HepG2 (cell line): ENCODE data around the gene KXD1. TPM values are rescaled to one million over a fixed set of nuclear protein-coding genes. Genes with fewer than 3 reads are reported as not detected.
A peak's percentile ranks its signal among the peaks of the same experiment; 100 is the strongest.

Experiments
- ATAC-seq: fragments of 200-7000 bp; cut with Tn5 transposase; 3 replicates; pipeline ENCODE4 v1.9.1; 2020; ENCODE audit warnings: mild to moderate bottlenecking, moderate library complexity
- BruUV-seq: library from RNA; stranded (reverse); fragments of 400-500 nt; replicated peaks from 2 replicates; lab custom pipeline; 2021; lab: Mats Ljungman, UMichigan
- CTCF ChIA-PET: fragments of 300-600 bp; formaldehyde crosslinking; extraction: SDS; loops from one replicate; lab custom pipeline; 2021; ENCODE audit warnings: low total read pairs, inconsistent platforms, low intra/inter-chr PET ratio; lab: Yijun Ruan, JAX
- POLR2A ChIA-PET: fragments of 350-600 bp; sonication (Branson Sonifier 250); formaldehyde crosslinking; loops from one replicate; lab custom pipeline; 2020; ENCODE audit warnings: antibody characterized with exemption, inconsistent platforms; lab: Yijun Ruan, JAX
- DNase-seq: peaks from one replicate; pipeline ENCODE4 v3.0.0-alpha.2; 2015; ENCODE audit warnings: low spot score
- FAIRE-seq: peaks from 3 replicates; lab custom pipeline; 2011; peaks lifted over from hg19 to GRCh38; lab: Jason Lieb, UNC
- H2AFZ ChIP-seq: one replicate; pipeline ENCODE4 v1.6.1; 2011; ENCODE audit warnings: low read length, inconsistent platforms
- H3K27ac ChIP-seq: fragments of 300-600 bp; 3 replicates; pipeline ENCODE4 v1.8.0; 2011; ENCODE audit warnings: mixed run types, mild to moderate bottlenecking, mixed read lengths, low read length, inconsistent platforms; ENCODE audit not compliant: insufficient read depth; ENCODE audit errors: extremely low read length
- H3K27me3 ChIP-seq, 2 experiments: fragments of 200-600 bp in 1 of 2; 2 replicates in 1 of 2; 3 replicates in 1 of 2; pipeline versions ENCODE4 v1.6.0 to v1.8.0; 2011; ENCODE audit warnings: low read length in 2 of 2, mild to moderate bottlenecking in 2 of 2, moderate library complexity in 2 of 2, inconsistent platforms in 1 of 2; ENCODE audit not compliant: insufficient read depth in 2 of 2, control insufficient read depth in 1 of 2
- H3K36me3 ChIP-seq, 2 experiments: fragments of 200-600 bp in 1 of 2; replicated peaks in 1 of 2; 2 replicates in 1 of 2; 3 replicates in 1 of 2; pipeline versions ENCODE4 v1.5.1 to v1.8.0; 2011; ENCODE audit warnings: low read length in 2 of 2, inconsistent platforms in 1 of 2; ENCODE audit not compliant: insufficient read depth in 2 of 2, control insufficient read depth in 1 of 2
- H3K4me1 ChIP-seq: 2 replicates; pipeline ENCODE4 v1.5.1; 2012; ENCODE audit warnings: low read length, inconsistent platforms; ENCODE audit not compliant: insufficient read depth
- H3K4me2 ChIP-seq: 2 replicates; pipeline ENCODE4 v1.6.0; 2011; ENCODE audit warnings: low read depth, low read length, inconsistent platforms
- H3K4me3 ChIP-seq, 3 experiments: fragments of 200-600 bp in 1 of 3; sonication (generic), shearing (Covaris generic) in 1 of 3; replicated peaks in 1 of 3; 2 replicates each; pipeline ENCODE4 v1.5.1; 2011 to 2016; ENCODE audit warnings: low read length in 3 of 3, inconsistent platforms in 2 of 3, low read depth in 2 of 3, mild to moderate bottlenecking in 2 of 3, control low read depth in 1 of 3, mixed read lengths in 1 of 3; ENCODE audit not compliant: insufficient read depth in 1 of 3
- H3K79me2 ChIP-seq: one replicate; pipeline ENCODE4 v1.6.1; 2011; ENCODE audit warnings: low read length, inconsistent platforms; ENCODE audit not compliant: insufficient read depth
- H3K9ac ChIP-seq: 2 replicates; pipeline ENCODE4 v1.6.0; 2011; ENCODE audit warnings: mild to moderate bottlenecking, low read depth, low read length, inconsistent platforms; ENCODE audit not compliant: insufficient read depth
- H3K9me3 ChIP-seq: 2 replicates; pipeline ENCODE4 v1.5.1; 2012; ENCODE audit warnings: mild to moderate bottlenecking, low read length
- H4K20me1 ChIP-seq: 2 replicates; pipeline ENCODE4 v1.6.0; 2011; ENCODE audit warnings: inconsistent platforms, mild to moderate bottlenecking, low read length, moderate library complexity; ENCODE audit not compliant: insufficient read depth
- ATF1 ChIP-seq: IDR thresholded peaks from 2 replicates; pipeline ENCODE4 v1.6.1; 2016; ENCODE audit warnings: mild to moderate bottlenecking, control low read depth
- MXI1 ChIP-seq: IDR thresholded peaks from 3 replicates; pipeline ENCODE4 v1.6.1; 2012; ENCODE audit warnings: low read depth, low read length, inconsistent platforms, borderline replicate concordance
- NR0B2 ChIP-seq: sonication (generic); formaldehyde crosslinking; IDR thresholded peaks from 2 replicates; pipeline ENCODE4 v1.4.0; 2020; ENCODE audit warnings: mild to moderate bottlenecking, missing genetic modification reagents
- PBX3 ChIP-seq: sonication (generic); formaldehyde crosslinking; IDR thresholded peaks from 2 replicates; pipeline ENCODE4 v1.8.1; 2023; ENCODE audit warnings: missing genetic modification reagents, inconsistent platforms, borderline replicate concordance
- RAD21 ChIP-seq: fragments of 450-650 bp; formaldehyde crosslinking; IDR thresholded peaks from 2 replicates; pipeline ENCODE4 v1.5.0; 2020; ENCODE audit warnings: mild to moderate bottlenecking
- THAP11 ChIP-seq: IDR thresholded peaks from 2 replicates; pipeline ENCODE4 v1.6.1; 2016; ENCODE audit warnings: missing biosample characterization, missing genetic modification reagents
- TP53 ChIP-seq: sonication (generic); formaldehyde crosslinking; conservative IDR thresholded peaks from 2 replicates; pipeline ENCODE4 v1.4.0; 2020; ENCODE audit warnings: missing genetic modification reagents
- ZBTB38 ChIP-seq: sonication (generic); formaldehyde crosslinking; IDR thresholded peaks from 2 replicates; pipeline ENCODE4 v1.5.1; 2020; ENCODE audit warnings: mild to moderate bottlenecking, missing genetic modification reagents
- ZBTB42 ChIP-seq: sonication (generic); formaldehyde crosslinking; IDR thresholded peaks from 2 replicates; pipeline ENCODE4 v1.5.0; 2020; ENCODE audit warnings: mild to moderate bottlenecking, missing genetic modification reagents
- ZFP37 ChIP-seq: sonication (generic); formaldehyde crosslinking; IDR thresholded peaks from 2 replicates; pipeline ENCODE4 v1.4.0; 2020; ENCODE audit warnings: missing genetic modification reagents, borderline replicate concordance
- ZNF12 ChIP-seq: sonication (generic); formaldehyde crosslinking; IDR thresholded peaks from 2 replicates; pipeline ENCODE4 v1.5.0; 2020; ENCODE audit warnings: missing genetic modification reagents
- ZNF225 ChIP-seq: sonication (generic); formaldehyde crosslinking; IDR thresholded peaks from 2 replicates; pipeline ENCODE4 v1.4.0; 2020; ENCODE audit warnings: mild to moderate bottlenecking, missing genetic modification reagents
- ZNF263 ChIP-seq: sonication (generic); formaldehyde crosslinking; IDR thresholded peaks from 2 replicates; pipeline ENCODE4 v1.4.0; 2020; ENCODE audit warnings: missing genetic modification reagents
- ZNF619 ChIP-seq: sonication (generic); formaldehyde crosslinking; IDR thresholded peaks from 2 replicates; pipeline ENCODE4 v1.4.0; 2020; ENCODE audit warnings: mild to moderate bottlenecking, missing genetic modification reagents
- WGBS: methylation state at CpG from one replicate; pipeline ENCODE4 v1.1.6; 2017; ENCODE audit warnings: low lambda C conversion rate; 5-methylcytosine and 5-hydroxymethylcytosine counted together
- in situ Hi-C: cut with HindIII; loops from 2 replicates; pipeline ENCODE4 v1.10.0; 2017; ENCODE audit warnings: low pct_unique_long_range_greater_than_20kb; ENCODE audit not compliant: extremely low pct_ligation_motif_present
- intact Hi-C: fragments of 100-400 bp; cut with micrococcal nuclease; formaldehyde crosslinking; loops from one replicate; pipeline ENCODE4 v1.10.0; 2022; ENCODE audit not compliant: unreplicated experiment
- polyA plus RNA-seq, 8 experiments: library from polyadenylated mRNA; depleted of rRNA in 3 of 8; stranded (reverse) in 7 of 8; unstranded in 1 of 8; fragments of >200 nt; fragmentation: Illumina TruSeq in 4 of 8; extraction: Trizol in 4 of 8; gene quantifications; 2 replicates each; pipeline versions ENCODE4 v1.2.1 to v1.2.3, GENCODE V29; 2011 to 2016; ENCODE audit warnings: low read depth in 4 of 8, missing spikeins in 1 of 8, mixed read lengths in 1 of 8; ENCODE audit not compliant: insufficient read depth in 1 of 8
- total RNA-seq, 5 experiments: library from RNA; depleted of rRNA; stranded (reverse); fragments of >200 nt; fragmentation: Illumina TruSeq; extraction: Trizol; gene quantifications; 2 replicates each; pipeline ENCODE4 v1.2.3, GENCODE V29; 2016; ENCODE audit warnings: low read depth in 1 of 5
- TF ChIP-seq, protein P1 (sequence below): sonication (generic); formaldehyde crosslinking; IDR thresholded peaks from 2 replicates; pipeline ENCODE4 v1.9.0; 2021; ENCODE audit warnings: missing genetic modification reagents, mild to moderate bottlenecking, borderline replicate concordance
- TF ChIP-seq, protein P2 (sequence below): sonication (generic); formaldehyde crosslinking; IDR thresholded peaks from 2 replicates; pipeline ENCODE4 v1.5.0; 2020; ENCODE audit warnings: mild to moderate bottlenecking, missing genetic modification reagents, moderate library complexity
- TF ChIP-seq, protein P3 (sequence below): IDR thresholded peaks from 2 replicates; pipeline ENCODE4 v1.6.1; 2012; ENCODE audit warnings: inconsistent platforms
- TF ChIP-seq, protein P4 (sequence below): sonication (generic); formaldehyde crosslinking; IDR thresholded peaks from 2 replicates; pipeline ENCODE4 v1.8.1; 2023; ENCODE audit warnings: missing genetic modification reagents, mild to moderate bottlenecking, borderline replicate concordance

Gene KXD1
- total and polyA plus RNA-seq, 2 of the 13 experiments (the other 11 are each of a cell fraction or from before 2014, with no cell fraction given), result 44.6 to 143 TPM

DNA sequence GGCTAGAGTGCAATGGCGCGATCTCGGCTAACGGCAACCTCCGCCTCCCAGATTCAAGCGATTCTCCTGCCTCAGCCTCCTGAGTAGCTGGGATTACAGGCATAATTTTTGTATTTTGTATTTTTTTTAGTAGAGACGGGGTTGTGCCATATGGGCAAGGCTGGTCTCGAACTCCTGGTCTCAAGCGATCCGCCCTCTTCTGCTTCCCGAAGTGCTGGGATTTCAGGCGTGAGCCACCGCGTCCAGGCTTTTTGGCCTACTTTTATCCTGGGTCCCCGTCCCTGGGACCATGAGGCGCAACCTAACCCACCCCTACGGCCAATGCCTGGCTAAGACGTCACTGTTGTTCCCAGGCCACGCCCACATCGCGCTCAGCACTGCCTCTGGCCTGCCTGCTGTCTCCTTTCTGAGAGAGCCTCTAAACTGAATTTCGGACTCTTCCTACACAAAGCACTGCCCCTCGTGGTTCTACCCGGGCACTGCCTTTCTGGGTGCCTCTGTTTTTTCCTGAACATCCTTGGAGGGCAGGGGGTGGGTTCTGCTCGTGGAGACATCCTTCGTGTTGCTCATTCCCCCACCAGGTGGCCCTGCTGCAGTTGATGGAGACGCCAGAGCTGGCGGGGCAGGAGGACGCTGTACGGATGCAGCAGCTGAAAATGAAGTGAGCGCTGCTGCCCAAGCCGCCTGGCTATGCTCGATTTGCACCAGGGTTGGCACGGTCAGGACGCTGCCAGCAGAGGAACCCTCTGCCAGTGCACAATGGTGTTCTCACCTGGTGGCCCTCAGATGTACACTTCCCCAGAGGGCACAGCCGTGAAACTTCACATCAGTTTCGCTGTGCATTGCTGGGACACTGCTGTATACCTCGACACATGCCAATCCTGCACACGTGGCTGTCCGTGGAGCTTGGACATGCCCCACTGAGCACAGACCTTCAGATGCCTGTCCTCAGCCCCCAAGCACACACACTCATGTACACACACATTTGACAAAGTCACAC, 32.9 kb downstream of the KXD1 start:
- Histone ChIP-seq H4K20me1 (no peaks in the 10 kb centered on the region), H3K36me3 (peaks cover under 1 to 13% of the 10 kb centered on the region in 2 experiments; a peak in 4 of 5 replicates), H2AFZ (no peak overlapping the region), H3K4me2 (peak overlapping the region; percentile 96; the same call in 1 of the 2 replicates), H3K79me2 (no peaks in the 10 kb centered on the region), H3K4me3 (no peak overlapping the region), H3K27me3 (no peaks in the 10 kb centered on the region), H3K9me3 (no peaks in the 10 kb centered on the region), H3K4me1 (peaks cover 33% of the 10 kb centered on the region), H3K27ac (no peak overlapping the region), H3K9ac (no peak overlapping the region)
- ATAC-seq (no peak), DNase-seq (peak; percentile 76), FAIRE-seq (no peak)
- intact Hi-C loops (no loop called here), in situ Hi-C loops (loop anchor here (5.0 kb wide), 1 partner anchor 87 kb away; no protein-coding TSS in a partner anchor)
- ChIA-PET CTCF (no interaction called here), POLR2A (interaction anchor here (1.3 to 3.2 kb wide), 5 partner anchors 19 to 94 kb away, joined by 3 to 37 read pairs (median 6); partner anchors contain the start of genes ELL and UBA52)
- TSS peak; percentile 59 for BruUV-seq
- WGBS, result 84% methylated on average over 38 of the region's 40 CpGs
- TF ChIP-seq THAP11 (CRISPR knock-in tag), result peak; percentile 46; the same call in 1 of the 2 replicates
- TF ChIP-seq, protein P1, sequence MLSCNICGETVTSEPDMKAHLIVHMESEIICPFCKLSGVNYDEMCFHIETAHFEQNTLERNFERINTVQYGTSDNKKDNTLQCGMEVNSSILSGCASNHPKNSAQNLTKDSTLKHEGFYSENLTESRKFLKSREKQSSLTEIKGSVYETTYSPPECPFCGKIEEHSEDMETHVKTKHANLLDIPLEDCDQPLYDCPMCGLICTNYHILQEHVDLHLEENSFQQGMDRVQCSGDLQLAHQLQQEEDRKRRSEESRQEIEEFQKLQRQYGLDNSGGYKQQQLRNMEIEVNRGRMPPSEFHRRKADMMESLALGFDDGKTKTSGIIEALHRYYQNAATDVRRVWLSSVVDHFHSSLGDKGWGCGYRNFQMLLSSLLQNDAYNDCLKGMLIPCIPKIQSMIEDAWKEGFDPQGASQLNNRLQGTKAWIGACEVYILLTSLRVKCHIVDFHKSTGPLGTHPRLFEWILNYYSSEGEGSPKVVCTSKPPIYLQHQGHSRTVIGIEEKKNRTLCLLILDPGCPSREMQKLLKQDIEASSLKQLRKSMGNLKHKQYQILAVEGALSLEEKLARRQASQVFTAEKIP, result no peak
- no peak for TF ChIP-seq ZFP37 (CRISPR knock-in tag)
- no peak for TF ChIP-seq PBX3 (CRISPR knock-in tag)
- no peak for TF ChIP-seq ZNF619 (CRISPR knock-in tag)
- 0 out of 2 replicates have a peak, but pooled peaks have one; percentile 54 for TF ChIP-seq ATF1 (CRISPR knock-in tag)
- peak; percentile 28; the same call in 1 of the 2 replicates for TF ChIP-seq ZNF225 (CRISPR knock-in tag)
- TF ChIP-seq MXI1, result no peak; the same call in 2 of the 3 replicates
- TF ChIP-seq RAD21 (CRISPR knock-in tag), result peak; percentile 60
- TF ChIP-seq, protein P2, sequence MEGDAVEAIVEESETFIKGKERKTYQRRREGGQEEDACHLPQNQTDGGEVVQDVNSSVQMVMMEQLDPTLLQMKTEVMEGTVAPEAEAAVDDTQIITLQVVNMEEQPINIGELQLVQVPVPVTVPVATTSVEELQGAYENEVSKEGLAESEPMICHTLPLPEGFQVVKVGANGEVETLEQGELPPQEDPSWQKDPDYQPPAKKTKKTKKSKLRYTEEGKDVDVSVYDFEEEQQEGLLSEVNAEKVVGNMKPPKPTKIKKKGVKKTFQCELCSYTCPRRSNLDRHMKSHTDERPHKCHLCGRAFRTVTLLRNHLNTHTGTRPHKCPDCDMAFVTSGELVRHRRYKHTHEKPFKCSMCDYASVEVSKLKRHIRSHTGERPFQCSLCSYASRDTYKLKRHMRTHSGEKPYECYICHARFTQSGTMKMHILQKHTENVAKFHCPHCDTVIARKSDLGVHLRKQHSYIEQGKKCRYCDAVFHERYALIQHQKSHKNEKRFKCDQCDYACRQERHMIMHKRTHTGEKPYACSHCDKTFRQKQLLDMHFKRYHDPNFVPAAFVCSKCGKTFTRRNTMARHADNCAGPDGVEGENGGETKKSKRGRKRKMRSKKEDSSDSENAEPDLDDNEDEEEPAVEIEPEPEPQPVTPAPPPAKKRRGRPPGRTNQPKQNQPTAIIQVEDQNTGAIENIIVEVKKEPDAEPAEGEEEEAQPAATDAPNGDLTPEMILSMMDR (CRISPR knock-in tag), result peak; percentile 67
- TF ChIP-seq NR0B2 (CRISPR knock-in tag), result no peak
- TF ChIP-seq ZNF12 (CRISPR knock-in tag), result no peak
- TF ChIP-seq, protein P3, sequence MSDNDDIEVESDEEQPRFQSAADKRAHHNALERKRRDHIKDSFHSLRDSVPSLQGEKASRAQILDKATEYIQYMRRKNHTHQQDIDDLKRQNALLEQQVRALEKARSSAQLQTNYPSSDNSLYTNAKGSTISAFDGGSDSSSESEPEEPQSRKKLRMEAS, result peak; percentile 29; the same call in 1 of the 2 replicates
- no peak for TF ChIP-seq TP53 (CRISPR knock-in tag)
- TF ChIP-seq ZNF263 (CRISPR knock-in tag), result no peak
- TF ChIP-seq ZBTB42 (CRISPR knock-in tag), result no peak
- TF ChIP-seq, protein P4, sequence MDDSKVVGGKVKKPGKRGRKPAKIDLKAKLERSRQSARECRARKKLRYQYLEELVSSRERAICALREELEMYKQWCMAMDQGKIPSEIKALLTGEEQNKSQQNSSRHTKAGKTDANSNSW (CRISPR knock-in tag), result no peak
- peak; percentile 99 for TF ChIP-seq ZBTB38 (CRISPR knock-in tag)
